Ishikawa (cell line): ENCODE results near the gene NWD2.

ENCODE experiments used
- CEBPB ChIP-seq: IDR thresholded peaks from 2 replicates; pipeline ENCODE4 v1.6.1; 2012
- EGR1 ChIP-seq: IDR thresholded peaks from 2 replicates; pipeline ENCODE4 v1.6.1; 2012
- EP300 ChIP-seq: IDR thresholded peaks from 2 replicates; pipeline ENCODE4 v1.6.1; 2012; ENCODE audit warnings: borderline replicate concordance
- MAX ChIP-seq: IDR thresholded peaks from 2 replicates; pipeline ENCODE4 v1.6.1; 2012
- NFIC ChIP-seq: IDR thresholded peaks from 2 replicates; pipeline ENCODE4 v1.6.1; 2012
- RAD21 ChIP-seq: IDR thresholded peaks from 2 replicates; pipeline ENCODE4 v1.6.1; 2012; ENCODE audit warnings: low read depth
- TAF1 ChIP-seq: IDR thresholded peaks from 2 replicates; pipeline ENCODE4 v1.6.1; 2012; ENCODE audit warnings: low read depth, mild to moderate bottlenecking
- USF1 ChIP-seq: IDR thresholded peaks from 2 replicates; pipeline ENCODE4 v1.6.1; 2012
- YY1 ChIP-seq: IDR thresholded peaks from 2 replicates; pipeline ENCODE4 v1.6.1; 2012; ENCODE audit warnings: low read depth
- ZBTB7A ChIP-seq: IDR thresholded peaks from 2 replicates; pipeline ENCODE4 v1.6.1; 2012; ENCODE audit warnings: low read depth

- TF ChIP-seq YY1 (no peak), TAF1 (no peak), USF1 (no peak), MAX (no peak), CEBPB (no peak), RAD21 (no peak), EP300 (no peak), NFIC (no peak), EGR1 (no peak), ZBTB7A (no peak)
Observed at GRCh38 chr4:37483610-37484009, 239.1 kb downstream of the NWD2 start.
